ENCODE measurements around the gene FBXO48.

- TF ChIP-seq CTCF (IDR thresholded peaks at IDR 0.05; ENCODE audit: low read length) (no peak), EZH2 (IDR thresholded peaks at IDR 0.05; ENCODE audit: borderline replicate concordance, low read length) (no peak)
Observed at GRCh38 chr2:68514316-68514929, 47.3 kb upstream of the FBXO48 start.
